Measurements from ENCODE around the gene LUC7L. TPM values are rescaled to one million over a fixed set of nuclear protein-coding genes. Genes with fewer than 3 reads are reported as not detected.

LUC7L gene
- polyA plus RNA-seq, 1 of the 3 experiments (the other 2 are of a cell fraction) = 97.7 TPM

DNA sequence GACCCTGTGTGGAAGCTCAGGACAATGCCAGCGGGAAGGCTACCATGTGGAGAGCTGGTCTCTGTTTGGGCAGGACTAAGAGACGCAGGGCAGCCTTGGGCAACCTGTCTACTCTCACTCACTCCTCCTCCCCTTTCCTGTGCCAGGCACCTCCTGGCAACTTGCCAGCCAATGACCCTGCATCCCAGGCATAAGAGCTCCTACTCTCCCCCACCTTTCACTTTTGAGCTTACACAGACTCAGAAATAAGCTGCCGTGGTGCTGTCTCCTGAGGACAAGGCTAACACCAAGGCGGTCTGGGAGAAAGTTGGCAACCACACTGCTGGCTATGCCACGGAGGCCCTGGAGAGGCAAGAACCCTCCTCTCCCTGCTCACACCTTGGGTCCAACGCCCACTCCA lies 60.8 kb downstream of the LUC7L start:
- Histone ChIP-seq H2AFZ (ENCODE audit: low read depth) (no peak overlapping the region), H4K20me1 (ENCODE audit: insufficient read depth) (peaks cover 4% of the 10 kb centered on the region; the same call in 1 of the 2 replicates), H3K27ac (ENCODE audit: low read depth in 2 of 2, low read length in 1 of 2) (no peak overlapping the region), H3K9me3 (no peaks in the 10 kb centered on the region), H3K79me2 (ENCODE audit: insufficient read depth) (no peaks in the 10 kb centered on the region), H3K4me3 (ENCODE audit: low read depth in 2 of 2, low read length in 1 of 2) (no peak overlapping the region), H3F3A (replicated peaks; ENCODE audit: insufficient read depth) (no peaks in the 10 kb centered on the region), H3K4me1 (ENCODE audit: control insufficient read depth in 1 of 2, insufficient read depth in 2 of 2, low read depth in 1 of 2, low read length in 1 of 2) (peaks cover 0 to 13% of the 10 kb centered on the region in 2 experiments; a peak in 1 of 4 replicates), H3K27me3 (ENCODE audit: insufficient read depth) (peaks cover 28% of the 10 kb centered on the region), H3K36me3 (replicated peaks in 1 of 2; ENCODE audit: control insufficient read depth in 1 of 2, insufficient read depth in 2 of 2, low read length in 1 of 2) (no peaks in the 10 kb centered on the region), H3K4me2 (no peak overlapping the region), H3K9me2 (no peaks in the 10 kb centered on the region), H3K9ac (no peak overlapping the region)
- CTCF ChIA-PET = interaction anchor here (1.6 to 2.7 kb wide), 5 partner anchors 11 to 103 kb away, joined by 4 to 28 read pairs (median 7); partner anchors contain the start of gene HBQ1
- DNase-seq = peak; percentile 57
- POLR2A ChIA-PET = no interaction called here
- 70% methylated on average over 6 of the region's 6 CpGs for WGBS (ENCODE audit: low lambda C conversion rate)
- TF ChIP-seq MEF2A (IDR thresholded peaks at IDR 0.05; ENCODE audit: borderline replicate concordance, low read depth) (no peak), TEAD4 (IDR thresholded peaks at IDR 0.05; ENCODE audit: borderline replicate concordance, insufficient read depth) (no peak), RAD21 (IDR thresholded peaks at IDR 0.05; ENCODE audit: low read length) (no peak), YY1 (IDR thresholded peaks at IDR 0.05; ENCODE audit: low read depth) (no peak), EZH2phosphoT487 (IDR thresholded peaks at IDR 0.05; ENCODE audit: borderline replicate concordance, low read depth) (no peak), SMC3 (IDR thresholded peaks at IDR 0.05; ENCODE audit: low read depth, low read length) (no peak), RXRA (IDR thresholded peaks at IDR 0.05; ENCODE audit: borderline replicate concordance, low read depth) (no peak), TAF1 (IDR thresholded peaks at IDR 0.05; ENCODE audit: borderline replicate concordance, low read depth, low read length) (no peak), CHD2 (IDR thresholded peaks at IDR 0.05; ENCODE audit: low read length, partially characterized antibody) (no peak), FOXM1 (IDR thresholded peaks at IDR 0.05; ENCODE audit: low read depth) (no peak)
- TF ChIP-seq, protein P1, sequence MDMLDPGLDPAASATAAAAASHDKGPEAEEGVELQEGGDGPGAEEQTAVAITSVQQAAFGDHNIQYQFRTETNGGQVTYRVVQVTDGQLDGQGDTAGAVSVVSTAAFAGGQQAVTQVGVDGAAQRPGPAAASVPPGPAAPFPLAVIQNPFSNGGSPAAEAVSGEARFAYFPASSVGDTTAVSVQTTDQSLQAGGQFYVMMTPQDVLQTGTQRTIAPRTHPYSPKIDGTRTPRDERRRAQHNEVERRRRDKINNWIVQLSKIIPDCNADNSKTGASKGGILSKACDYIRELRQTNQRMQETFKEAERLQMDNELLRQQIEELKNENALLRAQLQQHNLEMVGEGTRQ (IDR thresholded peaks at IDR 0.05; ENCODE audit: borderline replicate concordance, low read depth, low read length) = no peak
- TF ChIP-seq, protein P2, sequence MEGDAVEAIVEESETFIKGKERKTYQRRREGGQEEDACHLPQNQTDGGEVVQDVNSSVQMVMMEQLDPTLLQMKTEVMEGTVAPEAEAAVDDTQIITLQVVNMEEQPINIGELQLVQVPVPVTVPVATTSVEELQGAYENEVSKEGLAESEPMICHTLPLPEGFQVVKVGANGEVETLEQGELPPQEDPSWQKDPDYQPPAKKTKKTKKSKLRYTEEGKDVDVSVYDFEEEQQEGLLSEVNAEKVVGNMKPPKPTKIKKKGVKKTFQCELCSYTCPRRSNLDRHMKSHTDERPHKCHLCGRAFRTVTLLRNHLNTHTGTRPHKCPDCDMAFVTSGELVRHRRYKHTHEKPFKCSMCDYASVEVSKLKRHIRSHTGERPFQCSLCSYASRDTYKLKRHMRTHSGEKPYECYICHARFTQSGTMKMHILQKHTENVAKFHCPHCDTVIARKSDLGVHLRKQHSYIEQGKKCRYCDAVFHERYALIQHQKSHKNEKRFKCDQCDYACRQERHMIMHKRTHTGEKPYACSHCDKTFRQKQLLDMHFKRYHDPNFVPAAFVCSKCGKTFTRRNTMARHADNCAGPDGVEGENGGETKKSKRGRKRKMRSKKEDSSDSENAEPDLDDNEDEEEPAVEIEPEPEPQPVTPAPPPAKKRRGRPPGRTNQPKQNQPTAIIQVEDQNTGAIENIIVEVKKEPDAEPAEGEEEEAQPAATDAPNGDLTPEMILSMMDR (IDR thresholded peaks at IDR 0.05) = no peak

DNA sequence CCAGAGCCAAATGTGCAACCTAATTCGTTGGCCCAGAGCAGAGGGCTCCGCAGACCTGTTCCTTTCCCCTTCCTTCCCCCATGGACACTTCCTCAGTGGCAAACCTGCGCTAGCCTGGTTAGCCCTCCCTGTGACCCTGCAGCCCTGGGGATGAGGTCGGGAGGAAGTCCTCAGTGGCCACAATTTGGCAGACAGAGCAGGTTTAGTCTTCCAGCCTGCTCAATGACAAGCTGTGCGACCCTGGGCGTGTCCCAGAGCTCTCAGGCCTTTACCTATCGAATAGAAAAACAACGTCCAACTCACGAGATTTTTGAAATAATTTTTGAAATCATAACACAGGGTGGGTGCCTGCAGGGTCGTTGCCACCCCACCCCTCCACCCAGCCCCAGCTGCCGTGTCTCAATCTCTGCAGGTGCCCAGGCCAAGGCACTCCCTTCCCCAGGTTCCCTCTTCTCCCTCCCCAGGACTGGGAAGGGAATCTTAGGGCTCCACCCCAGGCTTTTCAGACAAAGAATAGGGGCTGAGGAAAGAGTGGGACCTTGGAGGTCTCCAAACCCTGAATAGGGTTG lies 62.0 kb downstream of the LUC7L start:
- H3K27me3 ChIP-seq (ENCODE audit: insufficient read depth) = peaks cover 28% of the 10 kb centered on the region

More for the DNA sequence above, 62.0 kb downstream of the LUC7L start:
- Histone ChIP-seq H3K4me1 (ENCODE audit: control insufficient read depth in 1 of 2, insufficient read depth in 2 of 2, low read depth in 1 of 2, low read length in 1 of 2) (peaks cover 0 to 13% of the 10 kb centered on the region in 2 experiments; a peak in 1 of 4 replicates), H3K4me2 (no peak overlapping the region), H3K9me3 (no peaks in the 10 kb centered on the region), H3F3A (replicated peaks; ENCODE audit: insufficient read depth) (no peaks in the 10 kb centered on the region), H3K9me2 (no peaks in the 10 kb centered on the region), H3K9ac (no peak overlapping the region), H3K36me3 (replicated peaks in 1 of 2; ENCODE audit: control insufficient read depth in 1 of 2, insufficient read depth in 2 of 2, low read length in 1 of 2) (no peaks in the 10 kb centered on the region), H2AFZ (ENCODE audit: low read depth) (no peak overlapping the region), H3K27ac (ENCODE audit: low read depth in 2 of 2, low read length in 1 of 2) (no peak overlapping the region), H4K20me1 (ENCODE audit: insufficient read depth) (peaks cover 4% of the 10 kb centered on the region; the same call in 1 of the 2 replicates), H3K4me3 (ENCODE audit: low read depth in 2 of 2, low read length in 1 of 2) (no peak overlapping the region), H3K79me2 (ENCODE audit: insufficient read depth) (no peaks in the 10 kb centered on the region)
- 54% methylated on average over 8 of the region's 11 CpGs for WGBS (ENCODE audit: low lambda C conversion rate)
- ChIA-PET POLR2A (no interaction called here), CTCF (interaction anchor here (2.5 to 2.8 kb wide), 3 partner anchors 13 to 60 kb away, joined by 16 to 28 read pairs (median 18); partner anchors contain the start of gene HBQ1)
- DNase-seq = no peak
- TF ChIP-seq NRF1 (IDR thresholded peaks at IDR 0.05; ENCODE audit: low read depth, low read length) (no peak), YY1 (IDR thresholded peaks at IDR 0.05; ENCODE audit: low read depth) (no peak)
